IMR-90 (cell line): ENCODE data around the gene OSBPL9.
"Not testable (repeated sequence)": the region's sequence is repeated elsewhere in the genome, so short reads cannot be mapped to it uniquely, and the experiment has no call there.

Experiments used
- BHLHE40 ChIP-seq: fragments of 150-350 bp; IDR thresholded peaks from 2 replicates; pipeline ENCODE4 v1.6.1; 2016; ENCODE audit warnings: mild to moderate bottlenecking, low read depth, low read length
- FOS ChIP-seq: fragments of 150-350 bp; IDR thresholded peaks from 2 replicates; pipeline ENCODE4 v1.6.1; 2016; ENCODE audit warnings: low read depth, low read length
- MXI1 ChIP-seq: IDR thresholded peaks from 2 replicates; pipeline ENCODE4 v1.6.1; 2012; ENCODE audit warnings: low read depth, mild to moderate bottlenecking, low read length, moderate library complexity, borderline replicate concordance
- POLR2A ChIP-seq: IDR thresholded peaks from 2 replicates; pipeline ENCODE4 v1.6.1; 2012; ENCODE audit warnings: mild to moderate bottlenecking, low read depth, low read length
- RCOR1 ChIP-seq: IDR thresholded peaks from 2 replicates; pipeline ENCODE4 v1.6.1; 2012; ENCODE audit warnings: mild to moderate bottlenecking, low read length, improper control_type of control experiment; ENCODE audit not compliant: insufficient replicate concordance
- RFX5 ChIP-seq: IDR thresholded peaks from 2 replicates; pipeline ENCODE4 v1.8.0; 2012; ENCODE audit warnings: low read depth, mild to moderate bottlenecking, low read length, moderate library complexity
- TF ChIP-seq, protein P1 (sequence below): conservative IDR thresholded peaks from 2 replicates; pipeline ENCODE4 v1.5.1; 2012; ENCODE audit warnings: mild to moderate bottlenecking, low read depth, low read length, improper control_type of control experiment

DNA sequence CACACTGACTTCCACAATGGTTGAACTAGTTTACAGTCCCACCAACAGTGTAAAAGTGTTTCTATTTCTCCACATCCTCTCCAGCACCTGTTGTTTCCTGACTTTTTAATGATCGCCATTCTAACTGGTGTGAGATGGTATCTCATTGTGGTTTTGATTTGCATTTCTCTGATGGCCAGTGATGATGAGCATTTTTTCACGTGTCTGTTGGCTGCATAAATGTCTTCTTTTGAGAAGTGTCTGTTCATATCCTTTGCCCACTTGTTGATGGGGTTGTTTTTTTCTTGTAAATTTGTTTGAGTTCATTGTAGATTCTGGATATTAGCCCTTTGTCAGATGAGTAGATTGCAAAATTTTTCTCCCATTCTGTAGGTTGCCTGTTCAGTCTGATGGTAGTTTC, 85.3 kb downstream of the OSBPL9 start:
- TF ChIP-seq, protein P1, sequence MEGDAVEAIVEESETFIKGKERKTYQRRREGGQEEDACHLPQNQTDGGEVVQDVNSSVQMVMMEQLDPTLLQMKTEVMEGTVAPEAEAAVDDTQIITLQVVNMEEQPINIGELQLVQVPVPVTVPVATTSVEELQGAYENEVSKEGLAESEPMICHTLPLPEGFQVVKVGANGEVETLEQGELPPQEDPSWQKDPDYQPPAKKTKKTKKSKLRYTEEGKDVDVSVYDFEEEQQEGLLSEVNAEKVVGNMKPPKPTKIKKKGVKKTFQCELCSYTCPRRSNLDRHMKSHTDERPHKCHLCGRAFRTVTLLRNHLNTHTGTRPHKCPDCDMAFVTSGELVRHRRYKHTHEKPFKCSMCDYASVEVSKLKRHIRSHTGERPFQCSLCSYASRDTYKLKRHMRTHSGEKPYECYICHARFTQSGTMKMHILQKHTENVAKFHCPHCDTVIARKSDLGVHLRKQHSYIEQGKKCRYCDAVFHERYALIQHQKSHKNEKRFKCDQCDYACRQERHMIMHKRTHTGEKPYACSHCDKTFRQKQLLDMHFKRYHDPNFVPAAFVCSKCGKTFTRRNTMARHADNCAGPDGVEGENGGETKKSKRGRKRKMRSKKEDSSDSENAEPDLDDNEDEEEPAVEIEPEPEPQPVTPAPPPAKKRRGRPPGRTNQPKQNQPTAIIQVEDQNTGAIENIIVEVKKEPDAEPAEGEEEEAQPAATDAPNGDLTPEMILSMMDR, result not testable (repeated sequence)
- TF ChIP-seq POLR2A, RFX5, MXI1, FOS, RCOR1, BHLHE40: not testable (repeated sequence)
